ENCODE measurements around the gene OXCT2.

Gene OXCT2

GRCh38 chr1:39733161-39733560 is 38.0 kb downstream of the OXCT2 start:
- no peak for DNase-seq (ENCODE audit: low spot score)

GRCh38 chr1:39732730-39733129 is 38.4 kb downstream of the OXCT2 start:
- no peak for DNase-seq (ENCODE audit: low spot score)

GRCh38 chr1:39729842-39730241 is 41.3 kb downstream of the OXCT2 start:
- no peak for DNase-seq (ENCODE audit: low spot score)

GRCh38 chr1:39729030-39729429 is 42.1 kb downstream of the OXCT2 start:
- no peak for DNase-seq (ENCODE audit: low spot score)

GRCh38 chr1:39727932-39728317 is 43.2 kb downstream of the OXCT2 start:
- DNase-seq (ENCODE audit: low spot score), result no peak

- no peak for DNase-seq (ENCODE audit: low spot score)
These were observed 43.8 kb downstream of the OXCT2 start for GRCh38 chr1:39727221-39727931.

- no peak for DNase-seq (ENCODE audit: low spot score)
These were observed 44.5 kb downstream of the OXCT2 start for GRCh38 chr1:39726600-39726999.

GRCh38 chr1:39722495-39722894 is 48.7 kb downstream of the OXCT2 start:
- DNase-seq (ENCODE audit: low spot score), result no peak

GRCh38 chr1:39721664-39722063 is 49.5 kb downstream of the OXCT2 start:
- no peak for DNase-seq (ENCODE audit: low spot score)

- DNase-seq (ENCODE audit: low spot score), result no peak
These were observed 50.8 kb downstream of the OXCT2 start for GRCh38 chr1:39720094-39720999.

Data from left forelimb (tissue), 1 donor.